ENCODE measurements around the gene ZNF138. TPM values are rescaled to one million over a fixed set of nuclear protein-coding genes. Genes with fewer than 3 reads are reported as not detected.
"Not testable (repeated sequence)": the region's sequence is repeated elsewhere in the genome, so short reads cannot be mapped to it uniquely, and the experiment has no call there.

The ZNF138 gene
- polyA plus RNA-seq (ENCODE audit: insufficient read depth in 1 of 5, insufficient read length in 5 of 5, low replicate concordance in 1 of 5), result 10 to 100 TPM; 13.6 to 23.6 (median 19.8) TPM
- long read RNA-seq, donor 1, transcript ZNF138-203 (2 exons, 2,308 nt), result major isoform, 6 of 14 reads
- long read RNA-seq, donor 1, transcript ZNF138-206 (4 exons, 2,230 nt), result minor isoform, 5 of 14 reads
- long read RNA-seq, donor 1, partial matches to known transcripts, result 0 of 14 reads
- long read RNA-seq, donor 1, other reads (novel, unspliced or antisense), result 0 of 14 reads
- long read RNA-seq, donor 2, partial matches to known transcripts, result 0 of 3 reads
- long read RNA-seq, donor 2, other reads (novel, unspliced or antisense), result 0 of 3 reads
- long read RNA-seq, donor 3, partial matches to known transcripts, result 0 of 5 reads
- long read RNA-seq, donor 3, other reads (novel, unspliced or antisense), result 0 of 5 reads
- long read RNA-seq, donor 4, partial matches to known transcripts, result 0 of 5 reads
- long read RNA-seq, donor 4, other reads (novel, unspliced or antisense), result 0 of 5 reads
- long read RNA-seq, donor 5, partial matches to known transcripts, result 5 of 11 reads
- long read RNA-seq, donor 5, other reads (novel, unspliced or antisense), result 0 of 11 reads
- long read RNA-seq, donor 6, partial matches to known transcripts, result 0 of 7 reads
- long read RNA-seq, donor 6, other reads (novel, unspliced or antisense), result 0 of 7 reads
- long read RNA-seq, donor 7, partial matches to known transcripts, result 0 of 5 reads
- long read RNA-seq, donor 7, other reads (novel, unspliced or antisense), result 0 of 5 reads
- long read RNA-seq, donor 8, partial matches to known transcripts, result 0 of 2 reads
- long read RNA-seq, donor 8, other reads (novel, unspliced or antisense), result 0 of 2 reads

- DNase-seq, result peak; percentile 90 to 93
Measured at GRCh38 chr7:64794171-64794844, at the start of gene ZNF138. TSS of gene ZNF138 (plus strand) at chr7:64794428. CDS start at chr7:64794569, 141 bp downstream.

GRCh38 chr7:64744680-64745079 is 49.5 kb upstream of the ZNF138 start:
- DNase-seq, result no peak

GRCh38 chr7:64747802-64748201 is 46.4 kb upstream of the ZNF138 start:
- no peak for DNase-seq

- no peak for DNase-seq
Measured at GRCh38 chr7:64753032-64753431, 41.2 kb upstream of the ZNF138 start.

GRCh38 chr7:64755865-64756264 is 38.4 kb upstream of the ZNF138 start:
- no peak for DNase-seq

- no peak for DNase-seq
Measured at GRCh38 chr7:64758151-64758550, 36.1 kb upstream of the ZNF138 start.

- DNase-seq, result no peak
Measured at GRCh38 chr7:64768824-64769223, 25.4 kb upstream of the ZNF138 start.

- no peak for DNase-seq
Measured at GRCh38 chr7:64774204-64774842, 19.9 kb upstream of the ZNF138 start.

- DNase-seq, result no peak
Measured at GRCh38 chr7:64775289-64775688, 18.9 kb upstream of the ZNF138 start.

- not testable (repeated sequence) for DNase-seq
Measured at GRCh38 chr7:64784842-64785241, 9.4 kb upstream of the ZNF138 start.

- DNase-seq, result no peak
Measured at GRCh38 chr7:64787295-64787694, 6.9 kb upstream of the ZNF138 start.

GRCh38 chr7:64789241-64789640 is 5.0 kb upstream of the ZNF138 start:
- not testable (repeated sequence) for DNase-seq

- no peak for DNase-seq
Measured at GRCh38 chr7:64793106-64793755, 997 bp upstream of the ZNF138 start.

- no peak for DNase-seq
Measured at GRCh38 chr7:64795176-64795575, 948 bp downstream of the ZNF138 start.

- not testable (repeated sequence) for DNase-seq
Measured at GRCh38 chr7:64799169-64799568, 4.9 kb downstream of the ZNF138 start.

- no peak for DNase-seq
Measured at GRCh38 chr7:64802699-64803098, 8.5 kb downstream of the ZNF138 start.

- DNase-seq, result no peak
Measured at GRCh38 chr7:64807731-64808365, 13.6 kb downstream of the ZNF138 start.

- no peak for DNase-seq
Measured at GRCh38 chr7:64811767-64812166, 17.5 kb downstream of the ZNF138 start.

GRCh38 chr7:64830926-64831325 is 36.7 kb downstream of the ZNF138 start:
- DNase-seq, result no peak

- DNase-seq, result no peak
Measured at GRCh38 chr7:64832136-64832535, 37.9 kb downstream of the ZNF138 start.

- no peak for DNase-seq
Measured at GRCh38 chr7:64834989-64835388, 40.8 kb downstream of the ZNF138 start.

All from right lung (tissue), 10 donors.